GM18498 (cell line): ENCODE results near the gene ANTXR1.

Experiments
- ATAC-seq: cut with Tn5 transposase; IDR thresholded peaks from one replicate; pipeline ENCODE4 v1.9.1; 2021; ENCODE audit warnings: mild to moderate bottlenecking, moderate library complexity; ENCODE audit not compliant: unreplicated experiment

The ANTXR1 gene

DNA sequence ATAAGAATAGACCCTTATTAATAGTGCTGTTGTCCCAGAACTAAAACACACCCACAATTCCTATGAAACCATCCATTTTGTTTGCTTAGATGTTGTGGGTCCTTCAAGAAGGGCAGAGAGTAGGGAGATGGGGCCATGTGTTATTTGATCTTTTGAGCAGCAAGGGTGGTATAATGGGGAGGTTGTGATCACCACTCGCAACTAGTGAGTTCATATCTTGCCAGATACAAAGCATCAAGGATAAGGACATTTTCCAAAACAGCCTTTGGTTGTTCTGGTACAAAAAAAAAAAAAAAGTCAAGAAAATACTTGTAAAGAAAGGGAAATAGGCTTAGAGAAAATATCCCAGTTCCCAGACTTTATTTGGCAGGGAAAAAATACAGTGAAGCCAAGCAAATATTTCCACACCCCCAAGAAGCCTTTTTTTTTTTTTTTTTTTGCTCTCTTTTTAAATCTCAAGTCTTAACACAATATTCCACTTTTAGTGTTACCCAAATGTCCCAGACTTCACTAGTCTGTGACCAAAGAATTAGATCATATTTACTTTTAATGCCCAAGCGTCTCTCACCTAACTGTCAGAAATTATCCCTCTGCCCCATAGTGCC lies 54.1 kb downstream of the ANTXR1 start:
- no peak for ATAC-seq

DNA sequence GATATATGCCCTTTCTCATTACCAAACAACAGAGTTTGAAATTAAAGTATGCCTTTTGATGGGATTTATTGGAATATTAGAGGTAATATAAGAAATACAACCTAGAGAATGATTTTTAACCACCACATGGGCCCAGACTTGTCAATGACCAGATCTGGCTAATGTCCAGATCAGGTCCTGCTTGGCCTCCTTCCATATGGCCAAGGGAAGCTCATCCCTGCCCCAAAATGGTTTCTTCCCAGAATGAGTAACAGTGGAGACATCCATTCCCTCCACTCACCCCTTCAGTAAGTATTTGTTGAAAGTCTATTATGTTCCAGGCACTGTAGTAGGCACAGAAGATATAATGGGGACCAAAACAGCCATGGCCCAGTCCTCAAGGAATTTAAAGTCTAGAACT lies 54.9 kb downstream of the ANTXR1 start:
- ATAC-seq: no peak

DNA sequence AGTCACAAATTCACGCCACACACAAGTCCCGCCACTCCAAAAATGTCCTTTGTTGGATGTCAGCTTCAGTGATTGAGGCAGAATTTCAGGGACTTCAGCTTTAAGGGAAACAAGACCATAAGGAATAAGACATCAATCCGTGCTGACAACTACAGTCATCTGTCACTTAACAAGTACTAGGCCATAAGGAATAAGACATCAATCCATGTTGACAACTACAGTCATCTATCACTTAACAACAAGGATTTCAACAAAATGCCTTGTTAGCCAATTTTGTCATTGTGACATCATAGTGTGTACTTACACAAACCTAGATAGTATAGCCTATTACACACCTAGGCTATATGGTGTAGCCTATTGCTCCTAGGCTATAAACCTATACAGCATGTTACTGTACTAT lies 58.0 kb downstream of the ANTXR1 start:
- ATAC-seq: no peak

- ATAC-seq: no peak
Measured at GRCh38 chr2:69073928-69074570, 61.1 kb downstream of the ANTXR1 start.

DNA sequence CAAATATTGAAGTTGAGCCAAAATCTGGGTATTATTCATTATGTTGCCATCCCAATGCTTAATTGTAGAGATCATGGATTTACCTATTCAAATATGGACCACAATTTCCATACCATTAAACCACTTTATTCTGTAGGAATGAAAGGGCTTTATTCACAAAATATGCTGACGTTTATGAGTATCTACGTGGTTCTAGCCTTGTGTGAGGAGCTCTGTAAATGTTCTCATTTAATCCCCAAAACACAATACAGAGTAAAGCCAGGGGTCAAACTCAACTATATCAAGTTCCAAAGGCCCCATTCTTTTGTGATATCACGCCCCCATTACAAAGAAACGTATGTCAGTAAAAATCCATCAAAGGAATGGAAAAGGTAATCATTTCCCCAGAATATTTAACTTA lies 61.9 kb downstream of the ANTXR1 start:
- ATAC-seq: no peak

DNA sequence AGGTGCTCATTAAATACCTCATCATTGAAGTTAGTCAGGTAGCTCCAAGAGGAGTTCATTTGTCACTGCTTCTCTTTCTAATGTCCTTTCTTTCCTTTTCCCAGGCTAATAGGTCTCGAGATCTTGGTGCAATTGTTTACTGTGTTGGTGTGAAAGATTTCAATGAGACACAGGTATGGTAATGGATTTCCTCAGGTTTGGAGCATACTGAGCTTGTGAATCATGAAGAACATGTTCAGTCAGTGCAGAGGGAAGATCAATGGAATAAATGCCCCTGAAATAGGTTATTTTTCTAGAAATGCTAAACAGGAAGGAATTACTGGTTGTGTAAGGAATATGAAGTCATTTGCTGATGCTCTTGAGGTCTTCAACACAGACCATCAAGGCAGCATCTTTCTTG lies 62.5 kb downstream of the ANTXR1 start:
- ATAC-seq: no peak

- ATAC-seq: no peak
Measured at GRCh38 chr2:69076601-69077000, 63.6 kb downstream of the ANTXR1 start.

GRCh38 chr2:69077252-69077950 lies 64.4 kb downstream of the ANTXR1 start:
- no peak for ATAC-seq

DNA sequence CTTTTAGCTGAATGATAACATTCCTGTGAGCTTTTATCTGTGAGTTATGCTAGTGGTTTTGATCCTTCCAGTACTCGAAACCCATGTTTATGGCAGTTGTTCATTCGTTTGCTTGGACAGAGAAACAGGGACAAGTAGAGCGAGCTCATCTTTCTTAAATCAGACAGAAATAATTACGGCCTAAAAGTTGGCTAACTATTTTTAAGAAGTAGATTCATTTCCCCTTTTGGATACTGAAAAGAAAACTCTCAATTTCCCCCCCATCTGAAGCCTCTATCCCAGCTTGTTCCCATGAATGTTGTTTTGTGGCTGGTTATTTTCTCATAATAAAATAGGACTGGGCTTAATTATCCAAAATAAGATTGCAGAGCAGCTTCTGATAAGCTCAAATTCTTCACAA lies 67.1 kb downstream of the ANTXR1 start:
- ATAC-seq: no peak

DNA sequence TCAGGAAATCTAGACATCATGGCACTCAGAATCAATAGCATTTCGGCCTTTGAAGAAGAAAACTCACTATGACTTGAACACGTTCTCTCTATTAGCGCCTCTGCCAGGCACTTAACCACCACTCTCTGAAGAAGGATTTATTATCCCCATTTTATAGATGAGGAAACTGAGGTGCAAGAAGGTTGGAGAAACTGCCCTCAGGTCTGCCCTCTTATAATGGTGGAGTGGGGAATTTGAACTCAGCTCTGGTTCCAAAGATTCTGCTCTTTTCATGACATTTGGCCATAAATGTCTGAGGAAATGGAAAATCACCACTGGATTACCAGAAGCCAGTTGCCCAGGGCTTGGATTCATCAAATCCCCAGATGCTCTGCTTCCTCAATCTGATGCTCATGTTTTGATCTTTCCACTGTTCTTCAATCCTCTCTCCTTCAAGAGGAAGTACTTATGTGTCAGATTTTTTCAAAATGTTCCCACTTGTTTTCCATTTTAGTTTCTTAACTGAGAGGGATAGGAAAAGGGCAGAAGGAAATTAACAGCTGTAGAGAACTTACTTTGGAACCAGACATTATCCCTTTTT lies 68.1 kb downstream of the ANTXR1 start:
- no peak for ATAC-seq

DNA sequence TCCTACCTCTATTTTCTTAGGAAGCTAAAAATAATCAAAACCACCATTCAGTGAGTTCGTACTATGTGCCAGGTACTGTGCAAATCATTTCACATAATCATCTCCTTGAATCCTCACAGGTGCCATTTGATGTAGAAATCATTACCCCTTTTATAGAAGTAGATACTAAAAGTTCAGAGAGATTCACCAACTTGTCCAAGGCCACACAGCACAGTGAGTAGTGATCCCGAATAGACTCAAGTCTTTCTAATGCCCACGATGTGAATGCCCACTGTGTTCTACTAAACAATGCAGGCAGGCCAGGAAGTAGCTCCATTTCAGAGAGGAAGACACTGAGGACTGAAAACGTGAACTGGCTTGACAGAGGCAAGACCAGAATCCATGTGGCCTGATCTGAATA lies 68.8 kb downstream of the ANTXR1 start:
- no peak for ATAC-seq

GRCh38 chr2:69082430-69082997 lies 69.5 kb downstream of the ANTXR1 start:
- ATAC-seq: no peak

GRCh38 chr2:69083235-69083748 lies 70.3 kb downstream of the ANTXR1 start:
- ATAC-seq: no peak

GRCh38 chr2:69084492-69084891 lies 71.5 kb downstream of the ANTXR1 start:
- ATAC-seq: no peak

DNA sequence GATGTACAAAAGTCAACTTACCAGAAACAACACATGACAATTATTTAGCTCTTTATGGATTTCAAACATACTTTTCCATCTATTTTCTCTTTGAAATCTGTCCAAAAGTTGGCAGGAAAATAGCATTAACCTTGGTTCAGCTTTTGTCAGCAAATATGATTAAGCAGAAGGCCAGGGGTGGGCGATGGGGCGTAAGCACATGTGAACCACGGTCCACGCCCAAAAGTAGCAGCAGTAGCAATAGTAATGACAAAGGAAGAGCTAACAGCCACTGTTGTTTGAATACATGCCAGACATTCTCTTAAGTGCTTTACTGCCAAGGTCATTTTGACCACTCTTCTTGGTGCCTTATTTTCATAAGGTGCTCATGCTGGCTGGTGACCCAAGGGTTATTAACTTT lies 73.5 kb downstream of the ANTXR1 start:
- ATAC-seq: no peak

GRCh38 chr2:69087211-69087911 lies 74.4 kb downstream of the ANTXR1 start:
- ATAC-seq: no peak

GRCh38 chr2:69087912-69088240 lies 74.9 kb downstream of the ANTXR1 start:
- no peak for ATAC-seq

DNA sequence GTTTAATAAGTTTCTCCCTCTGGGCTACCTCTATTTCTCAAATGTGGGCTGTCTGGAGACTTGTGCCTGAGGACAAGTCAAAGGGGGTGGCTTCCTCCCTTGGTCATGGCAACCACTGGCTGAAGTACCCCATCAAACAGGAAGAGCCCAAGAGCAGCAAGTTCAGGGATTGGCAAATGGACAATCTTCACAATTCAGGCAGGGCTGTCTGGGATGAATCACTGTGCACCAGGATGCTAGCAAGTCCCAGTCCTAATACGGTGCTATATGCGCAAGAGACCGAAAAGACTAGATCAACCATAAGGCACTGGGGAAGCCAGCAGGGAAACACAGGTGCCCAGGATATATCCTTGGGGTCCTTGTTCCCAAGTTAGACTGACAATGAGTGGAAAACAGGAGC lies 75.5 kb downstream of the ANTXR1 start:
- ATAC-seq: no peak

DNA sequence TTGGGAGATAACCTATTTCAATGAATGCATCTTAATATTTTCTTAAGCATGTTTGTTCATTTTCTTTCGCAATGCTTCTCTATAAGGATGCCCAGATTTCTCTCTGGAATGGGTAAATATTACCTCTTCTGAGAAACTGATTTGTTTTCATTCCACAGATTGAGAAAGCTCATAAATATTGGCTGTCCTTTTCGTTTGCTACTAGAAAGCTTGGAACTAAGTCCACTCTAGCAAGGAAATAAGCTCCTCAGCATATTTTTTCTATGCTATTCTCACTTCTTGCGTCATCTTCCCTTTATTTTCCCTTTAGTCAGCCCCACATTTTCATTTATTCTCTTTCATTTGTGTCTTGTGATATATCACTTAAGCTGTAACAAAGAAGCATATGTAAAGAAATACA lies 76.3 kb downstream of the ANTXR1 start:
- ATAC-seq: no peak

- ATAC-seq: no peak
Measured at GRCh38 chr2:69089998-69090397, 77.0 kb downstream of the ANTXR1 start.

DNA sequence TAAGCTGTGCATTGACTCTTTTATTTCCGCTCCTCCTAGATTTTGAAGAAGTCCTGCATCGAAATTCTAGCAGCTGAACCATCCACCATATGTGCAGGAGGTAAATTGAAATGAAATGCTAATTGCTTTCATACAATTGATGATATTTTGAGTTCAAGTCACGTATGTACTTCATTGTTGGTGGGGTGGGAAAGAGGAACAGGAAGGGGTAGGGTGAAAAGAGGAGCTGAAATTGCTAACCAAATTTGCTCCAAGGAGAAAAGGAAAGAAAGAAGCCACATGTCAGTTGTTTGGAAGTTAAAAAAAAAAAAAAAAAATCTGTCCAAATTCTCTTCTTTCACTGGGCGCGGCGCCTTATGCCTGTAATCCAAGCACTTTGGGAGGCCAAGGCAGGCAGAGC lies 77.8 kb downstream of the ANTXR1 start:
- no peak for ATAC-seq
